ENCODE data around the gene CLIP3.

GRCh38 chr19:36008336-36008978 is 24.2 kb downstream of the CLIP3 start, which contains the start of gene SYNE4:
- TF ChIP-seq CTCF (IDR thresholded peaks at IDR 0.05) (no peak), POLR2A (IDR thresholded peaks at IDR 0.05) (no peak)
